Measurements from ENCODE around the gene KLHL9.
A peak's percentile ranks its signal among the peaks of the same experiment; 100 is the strongest.
"Not testable (repeated sequence)": the region's sequence is repeated elsewhere in the genome, so short reads cannot be mapped to it uniquely, and the experiment has no call there.

The KLHL9 gene, protein sequence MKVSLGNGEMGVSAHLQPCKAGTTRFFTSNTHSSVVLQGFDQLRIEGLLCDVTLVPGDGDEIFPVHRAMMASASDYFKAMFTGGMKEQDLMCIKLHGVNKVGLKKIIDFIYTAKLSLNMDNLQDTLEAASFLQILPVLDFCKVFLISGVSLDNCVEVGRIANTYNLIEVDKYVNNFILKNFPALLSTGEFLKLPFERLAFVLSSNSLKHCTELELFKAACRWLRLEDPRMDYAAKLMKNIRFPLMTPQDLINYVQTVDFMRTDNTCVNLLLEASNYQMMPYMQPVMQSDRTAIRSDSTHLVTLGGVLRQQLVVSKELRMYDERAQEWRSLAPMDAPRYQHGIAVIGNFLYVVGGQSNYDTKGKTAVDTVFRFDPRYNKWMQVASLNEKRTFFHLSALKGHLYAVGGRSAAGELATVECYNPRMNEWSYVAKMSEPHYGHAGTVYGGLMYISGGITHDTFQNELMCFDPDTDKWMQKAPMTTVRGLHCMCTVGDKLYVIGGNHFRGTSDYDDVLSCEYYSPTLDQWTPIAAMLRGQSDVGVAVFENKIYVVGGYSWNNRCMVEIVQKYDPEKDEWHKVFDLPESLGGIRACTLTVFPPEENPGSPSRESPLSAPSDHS

DNA sequence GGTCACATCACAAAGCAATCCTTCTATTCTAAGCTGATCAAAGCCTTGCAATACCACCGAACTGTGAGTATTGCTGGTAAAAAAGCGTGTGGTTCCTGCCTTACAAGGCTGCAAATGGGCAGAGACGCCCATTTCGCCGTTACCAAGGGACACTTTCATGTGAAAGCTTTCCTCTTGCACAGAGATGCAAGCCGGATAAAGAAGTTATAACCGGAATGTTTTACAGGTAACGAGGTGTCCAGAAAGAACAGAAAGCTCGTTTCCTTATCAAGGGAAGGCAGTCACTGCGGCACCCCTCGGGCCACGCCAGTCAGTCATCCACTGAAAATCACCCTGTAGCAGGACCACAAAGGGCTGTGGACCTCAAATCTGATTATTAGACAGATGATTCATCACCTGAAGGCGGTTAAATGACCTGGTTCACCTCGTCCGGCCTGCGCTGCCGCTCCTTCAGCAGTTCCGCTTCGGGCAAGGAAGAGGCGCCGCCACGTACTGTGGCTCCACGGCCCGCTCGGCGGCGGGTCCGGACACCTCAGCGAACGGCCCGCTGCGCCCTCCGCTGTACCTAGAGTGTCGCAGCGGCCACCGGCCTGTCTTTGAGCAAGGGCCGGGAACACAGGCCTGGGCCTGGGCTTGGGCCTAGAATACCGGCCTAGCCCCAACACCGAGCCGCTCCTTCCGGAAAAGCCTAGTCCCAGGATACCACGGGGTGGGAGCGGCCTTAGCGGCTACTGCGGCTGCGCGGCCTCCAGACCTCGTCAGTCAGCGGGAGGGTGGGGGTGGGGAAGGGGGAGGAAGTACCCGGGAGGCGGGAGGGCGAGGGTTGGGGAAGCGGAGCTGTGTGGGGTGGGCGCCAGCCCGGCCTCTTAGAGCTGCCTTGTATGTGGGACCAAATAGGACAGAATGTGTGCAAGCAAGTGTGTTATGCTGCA is at the start of gene KLHL9:
Gene KLHL9 (minus strand): TSS at position 704 of the 932 bp plus-strand sequence. CDS start 545 bp downstream, at position 159.
- FAIRE-seq (peak; percentile 97), DNase-seq (ENCODE audit: extremely low spot score, insufficient read length, low read depth) (peak; percentile 85)

DNA sequence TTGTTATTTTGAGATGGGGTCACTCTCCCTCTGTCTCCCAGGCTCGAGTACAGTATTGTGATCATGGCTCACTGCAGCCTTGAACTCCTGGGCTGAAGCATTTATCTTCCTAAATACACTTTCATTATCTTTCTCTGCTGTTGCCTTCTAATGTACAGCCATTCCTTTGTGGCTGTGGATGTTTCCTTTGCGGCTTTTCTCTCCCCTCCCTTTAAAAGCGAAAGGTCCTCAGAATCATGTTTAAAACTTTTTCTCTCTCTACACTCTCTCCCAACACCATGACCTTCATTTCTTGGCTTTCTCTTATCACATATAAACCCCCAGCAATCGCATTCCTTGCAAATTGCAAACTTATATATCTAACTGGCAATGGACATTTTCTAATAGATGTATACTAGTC is 48.4 kb upstream of the KLHL9 start:
- FAIRE-seq, result no peak
- DNase-seq (ENCODE audit: extremely low spot score, insufficient read length, low read depth), result no peak

DNA sequence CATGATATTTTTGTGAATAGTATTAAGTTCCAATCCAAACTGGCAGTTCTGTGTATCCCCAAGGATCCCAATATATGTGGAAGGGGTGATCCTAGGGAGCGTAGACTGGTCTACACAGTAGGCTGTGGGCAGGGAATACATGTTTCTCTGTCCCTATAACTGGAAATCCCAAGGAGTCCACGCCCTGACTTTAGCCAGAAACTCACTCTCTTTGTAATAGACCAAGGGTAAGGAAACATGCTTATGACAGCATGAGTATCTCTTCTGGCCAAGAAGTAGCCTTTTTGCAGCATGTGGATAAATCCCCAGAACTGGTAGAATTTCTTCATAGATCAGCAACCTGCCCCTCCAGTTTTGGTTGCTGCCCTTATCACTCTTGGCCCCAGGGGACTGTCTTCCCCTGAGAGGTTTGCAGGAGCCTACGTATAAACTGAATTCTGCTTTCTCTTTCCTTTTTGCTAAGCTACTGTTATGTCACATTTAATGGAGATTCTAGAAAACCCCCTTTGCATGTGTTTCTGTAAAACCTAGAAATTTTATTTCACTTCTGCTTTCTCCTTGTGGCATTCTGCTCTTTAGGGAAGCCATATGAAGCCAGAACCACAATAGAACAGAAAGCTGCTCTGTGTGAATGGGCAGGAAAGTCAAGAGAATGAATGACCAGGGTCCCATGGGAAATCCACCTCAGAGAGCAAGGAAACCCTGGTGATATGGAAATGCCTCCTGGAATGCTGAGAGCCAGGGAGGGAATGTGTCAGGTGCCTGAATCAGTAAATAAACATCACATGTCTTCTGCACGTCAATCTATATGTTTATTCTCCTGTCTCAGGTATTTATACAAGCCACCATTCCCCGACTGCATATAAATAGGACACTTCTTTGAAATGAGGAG is 46.5 kb upstream of the KLHL9 start:
- DNase-seq (ENCODE audit: extremely low spot score, insufficient read length, low read depth), result peak; percentile 40
- peak; percentile 97 for FAIRE-seq

DNA sequence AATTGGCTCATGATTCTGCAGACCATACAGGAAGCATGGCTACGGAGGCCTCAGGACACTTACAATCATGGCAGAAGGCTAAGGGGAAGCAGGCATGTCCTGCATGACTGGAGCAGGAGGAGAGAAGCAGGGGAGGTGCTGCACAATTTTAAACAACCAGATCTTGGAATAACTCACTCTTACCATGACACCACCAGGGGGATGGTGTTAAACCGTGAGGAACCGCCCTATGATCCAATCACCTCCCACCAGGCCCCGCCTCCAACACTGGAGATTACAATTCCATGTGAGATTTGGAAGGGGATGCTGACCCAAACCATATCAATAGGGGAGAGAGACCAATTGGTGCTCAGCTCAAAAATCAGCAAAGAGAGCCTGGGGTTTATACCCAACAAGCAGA is 36.3 kb upstream of the KLHL9 start:
- DNase-seq (ENCODE audit: extremely low spot score, insufficient read length, low read depth); FAIRE-seq: not testable (repeated sequence)

GRCh38 chr9:21367957-21368356 is 32.8 kb upstream of the KLHL9 start, which contains the start of gene IFNA13:
Gene IFNA13 (minus strand): TSS chr9:21368057. CDS start chr9:21368010, 47 bp downstream.
- DNase-seq (ENCODE audit: extremely low spot score, insufficient read length, low read depth) (no peak), FAIRE-seq (no peak)

DNA sequence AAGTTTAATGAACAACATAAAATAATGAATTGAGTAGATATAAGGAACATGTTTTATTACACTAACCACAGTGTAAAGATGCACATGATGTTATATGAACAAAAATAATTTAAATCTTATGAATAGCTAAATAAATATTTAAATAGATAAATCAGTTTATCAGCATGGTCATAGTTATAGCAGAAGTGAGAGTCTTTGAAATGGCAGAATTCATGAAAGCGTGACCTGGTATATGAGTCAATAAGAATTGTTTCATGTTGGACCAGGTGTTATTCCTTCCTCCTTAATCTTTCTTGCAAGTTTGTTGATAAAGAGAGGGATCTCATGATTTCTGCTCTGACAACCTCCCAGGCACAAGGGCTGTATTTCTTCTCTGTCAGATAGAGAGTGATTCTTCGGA is 32.0 kb upstream of the KLHL9 start:
- peak; percentile 18 for FAIRE-seq
- not testable (repeated sequence) for DNase-seq (ENCODE audit: extremely low spot score, insufficient read length, low read depth)

DNA sequence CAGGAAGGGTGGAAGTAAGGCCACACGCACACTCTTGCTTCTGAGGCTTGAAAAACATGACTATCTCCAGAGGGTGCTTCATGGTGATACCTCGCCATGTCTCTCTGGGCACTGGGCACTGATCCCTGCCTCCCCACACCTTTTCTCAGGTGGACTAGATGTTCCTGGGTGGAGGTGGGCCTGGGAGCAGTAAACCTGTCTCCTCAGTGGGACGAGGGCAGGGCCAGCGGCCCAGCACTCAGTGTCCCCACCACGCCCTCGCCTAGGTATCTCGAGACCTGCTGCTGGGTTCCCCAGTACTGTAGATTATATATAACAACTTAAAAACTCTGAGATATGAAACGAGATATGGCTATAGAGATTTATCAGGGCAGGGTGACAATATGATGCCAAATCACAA is 27.1 kb upstream of the KLHL9 start:
- DNase-seq (ENCODE audit: extremely low spot score, insufficient read length, low read depth), result no peak
- FAIRE-seq, result no peak

DNA sequence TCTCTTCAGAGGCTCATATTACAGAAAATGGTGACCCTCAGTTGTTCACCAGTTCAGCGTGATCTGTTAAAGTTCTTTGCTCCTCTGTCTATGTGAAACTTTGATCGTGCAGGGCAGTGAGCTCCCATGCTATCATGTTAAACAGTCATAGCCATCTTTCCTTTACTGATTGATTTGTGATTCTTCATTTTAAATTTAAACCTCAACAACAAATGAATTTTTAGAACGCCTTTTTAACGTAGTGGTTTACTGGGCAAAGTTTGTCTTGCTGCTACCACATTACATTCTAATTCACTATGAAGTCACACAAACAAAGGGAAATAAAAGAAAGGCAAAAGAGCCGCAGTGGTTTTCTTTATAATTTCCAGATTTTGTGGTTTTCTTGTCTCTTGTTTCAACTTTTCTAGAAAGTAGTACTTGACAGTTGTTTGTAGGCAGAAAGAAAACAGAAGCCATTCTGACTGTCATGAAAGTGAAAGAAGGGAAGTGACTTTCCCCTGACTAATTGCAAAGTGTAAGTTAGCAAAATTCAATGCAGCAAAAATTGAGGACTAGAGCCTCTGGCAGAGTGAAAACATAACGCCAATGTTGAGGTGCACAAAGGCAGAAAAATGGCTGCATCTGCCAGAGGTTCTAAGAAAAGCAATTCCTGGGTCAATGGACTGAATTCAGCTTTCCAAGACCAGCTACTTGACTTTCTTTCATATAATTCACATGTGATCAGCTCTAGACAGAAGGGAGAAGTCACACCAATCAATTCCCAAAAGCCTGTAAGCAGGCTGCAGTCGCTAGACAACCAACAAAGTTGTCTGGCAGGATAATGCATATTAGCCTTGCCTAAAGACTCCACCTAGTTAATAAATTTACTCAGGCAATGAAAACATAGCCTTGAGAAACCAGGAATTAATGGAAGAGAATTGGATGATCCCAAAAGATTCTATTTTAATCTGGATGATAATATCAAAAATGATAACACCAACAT is 22.6 kb upstream of the KLHL9 start:
- FAIRE-seq (peak; percentile 91), DNase-seq (ENCODE audit: extremely low spot score, insufficient read length, low read depth) (no peak)

DNA sequence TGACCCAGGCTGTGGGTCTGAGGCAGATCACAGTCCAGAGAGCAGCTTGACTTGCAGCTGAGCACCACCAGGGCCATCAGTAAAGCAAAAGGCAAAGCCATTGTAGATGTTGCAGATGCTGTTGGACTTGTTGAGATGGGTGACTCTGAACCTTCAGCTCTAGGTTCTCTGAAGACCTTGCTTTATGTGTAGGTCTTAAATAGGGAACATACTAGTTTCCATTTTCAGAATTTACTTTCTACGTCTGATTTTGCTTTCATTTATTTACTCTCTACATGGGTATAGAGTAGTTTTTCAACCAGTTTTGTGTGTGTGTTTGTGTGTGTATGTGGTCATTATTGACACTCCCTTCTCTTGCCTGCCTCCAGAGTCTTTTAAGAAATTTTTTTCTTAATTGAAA is 15.6 kb upstream of the KLHL9 start, which contains the start of gene IFNA6:
Gene IFNA6 (minus strand): TSS at position 101 of the 400 bp plus-strand sequence. CDS start 0 bp downstream, at position 101.
- no peak for DNase-seq (ENCODE audit: extremely low spot score, insufficient read length, low read depth)
- FAIRE-seq, result no peak

DNA sequence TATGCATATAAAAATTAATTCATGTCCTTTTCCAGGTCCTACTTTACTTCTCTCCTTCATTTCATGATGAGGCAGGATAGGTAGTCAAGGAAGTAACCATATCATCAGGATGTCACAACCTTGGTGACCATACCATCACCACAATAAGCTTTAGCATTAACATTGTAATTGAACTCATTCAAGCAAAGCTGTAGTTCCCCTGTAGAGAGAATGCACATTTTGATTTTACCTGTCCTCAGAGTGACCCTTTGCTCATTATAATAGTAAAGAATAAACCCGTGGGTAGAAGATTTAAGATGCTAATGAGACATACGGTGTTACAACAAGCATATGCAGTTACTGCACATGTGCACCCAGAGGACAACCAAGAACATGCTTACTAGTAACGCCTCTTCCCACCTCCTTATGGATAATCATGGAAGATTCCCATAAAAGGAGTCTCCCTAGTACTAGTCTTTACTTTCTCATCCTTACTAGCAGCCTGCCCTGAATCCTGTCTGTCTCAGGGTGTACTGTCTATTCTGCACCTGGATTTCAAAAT is 13.3 kb upstream of the KLHL9 start:
- DNase-seq (ENCODE audit: extremely low spot score, insufficient read length, low read depth) (no peak), FAIRE-seq (no peak)

GRCh38 chr9:21340735-21341134 is 5.5 kb upstream of the KLHL9 start:
- no peak for FAIRE-seq
- DNase-seq (ENCODE audit: extremely low spot score, insufficient read length, low read depth), result no peak

GRCh38 chr9:21336457-21336856 is 1.3 kb upstream of the KLHL9 start:
- FAIRE-seq (no peak), DNase-seq (ENCODE audit: extremely low spot score, insufficient read length, low read depth) (no peak)

GRCh38 chr9:21333226-21333625 is 2.0 kb downstream of the KLHL9 start:
- FAIRE-seq (peak; percentile 44), DNase-seq (ENCODE audit: extremely low spot score, insufficient read length, low read depth) (no peak)

DNA sequence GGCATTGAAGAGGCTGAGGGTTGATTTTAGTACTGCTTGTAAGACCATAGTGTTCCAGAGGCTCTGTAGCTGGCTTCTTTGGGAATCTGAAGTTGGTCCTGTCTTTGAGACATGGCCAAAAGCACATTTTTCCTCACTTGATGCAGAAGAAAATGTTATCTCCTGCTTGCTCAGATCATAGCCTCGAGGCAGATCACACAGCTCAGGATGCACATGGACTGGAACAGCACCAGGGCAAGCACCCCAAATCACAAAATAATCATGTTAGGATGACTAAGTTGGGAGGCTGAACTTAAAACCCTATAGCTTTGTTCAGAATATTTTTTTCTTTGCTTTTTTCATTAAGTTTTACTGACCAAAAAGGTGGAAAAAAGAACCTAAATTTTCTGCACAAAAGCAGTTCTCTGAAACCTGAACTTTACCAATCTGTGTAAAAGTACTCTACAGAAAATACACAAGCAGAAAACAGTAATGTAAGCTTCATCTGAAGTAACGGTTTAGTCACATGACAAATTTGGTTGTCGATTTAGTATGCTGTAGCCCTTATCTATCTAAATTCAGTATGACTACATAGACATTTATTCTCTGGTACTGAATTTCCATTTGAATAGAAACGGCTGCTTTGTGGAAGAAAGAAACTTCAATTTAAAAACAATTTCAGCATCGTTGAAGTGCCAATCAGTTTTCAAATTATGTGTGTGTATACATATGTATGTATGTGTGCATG is 3.4 kb downstream of the KLHL9 start:
- DNase-seq (ENCODE audit: extremely low spot score, insufficient read length, low read depth) (no peak), FAIRE-seq (no peak)

- DNase-seq (ENCODE audit: extremely low spot score, insufficient read length, low read depth), result no peak
- peak; percentile 91 for FAIRE-seq
Measured at GRCh38 chr9:21326526-21327139, 8.6 kb downstream of the KLHL9 start.

DNA sequence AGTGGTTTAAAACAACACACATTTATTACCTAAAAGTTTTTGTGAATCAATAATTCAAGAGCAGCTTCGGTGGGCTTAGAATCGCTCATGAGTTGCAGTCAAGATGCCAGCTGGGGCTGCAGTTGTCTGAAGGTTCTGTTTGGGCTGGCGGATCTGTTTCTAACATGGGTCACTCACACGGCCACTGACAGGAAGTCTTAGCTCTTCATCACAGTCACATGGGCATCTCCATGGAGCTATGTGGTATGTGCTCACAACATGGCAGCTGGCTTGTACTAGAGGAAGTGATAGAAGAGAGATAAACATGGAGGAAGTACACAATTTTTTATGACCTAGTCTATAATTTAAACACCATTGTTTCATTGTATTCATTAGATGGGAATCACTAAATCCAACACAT is 11.2 kb downstream of the KLHL9 start:
- DNase-seq (ENCODE audit: extremely low spot score, insufficient read length, low read depth) (no peak), FAIRE-seq (no peak)

Measured in GM18507 (cell line).